K562 (cell line): Measurements from ENCODE around the gene C8A. TPM values are rescaled to one million over a fixed set of nuclear protein-coding genes. Genes with fewer than 3 reads are reported as not detected.

Experiments
- ATAC-seq: fragments of 200-7000 bp; cut with Tn5 transposase; 3 replicates; pipeline ENCODE4 v1.9.1; 2020; ENCODE audit warnings: moderate library complexity
- BruUV-seq: library from RNA; stranded (reverse); fragments of 400-500 nt; replicated peaks from 2 replicates; lab custom pipeline; 2021; lab: Mats Ljungman, UMichigan
- CTCF ChIA-PET: fragments of 300-600 bp; formaldehyde crosslinking; extraction: SDS; loops from one replicate; lab custom pipeline; 2021; ENCODE audit warnings: low intra/inter-chr PET ratio; lab: Yijun Ruan, JAX
- POLR2A ChIA-PET: fragments of 300-600, 350-650 bp; sonication (Branson Sonifier 250); formaldehyde crosslinking; extraction: SDS; loops from one replicate; lab custom pipeline; 2021; ENCODE audit warnings: antibody characterized with exemption, inconsistent platforms; lab: Yijun Ruan, JAX
- DNase-seq, 4 experiments: peaks; one replicate each; pipeline versions ENCODE4 v3.0.0 to v3.0.0-alpha.2; 2011 to 2018; ENCODE audit warnings: low spot score in 3 of 4, mixed read lengths in 3 of 4; ENCODE audit errors: extremely low read depth in 1 of 4
- FAIRE-seq: peaks from 2 replicates; lab custom pipeline; 2011; peaks lifted over from hg19 to GRCh38; lab: Jason Lieb, UNC
- H2AFZ ChIP-seq: 2 replicates; pipeline ENCODE4 v1.6.0; 2011; ENCODE audit warnings: low read depth, low read length, control low read depth, inconsistent platforms
- H3K27ac ChIP-seq: fragments of 200-600 bp; 3 replicates; pipeline ENCODE4 v1.8.0; 2011; ENCODE audit warnings: low read depth, mild to moderate bottlenecking, control low read depth, inconsistent platforms, low read length, moderate library complexity, mixed read lengths; ENCODE audit errors: extremely low read depth
- H3K27me3 ChIP-seq, 2 experiments: fragments of 300-600 bp in 1 of 2; 2 replicates in 1 of 2; 3 replicates in 1 of 2; pipeline versions ENCODE4 v1.6.0 to v1.8.0; 2011; ENCODE audit warnings: inconsistent platforms in 2 of 2, low read length in 2 of 2, mild to moderate bottlenecking in 1 of 2, mixed read lengths in 1 of 2, moderate library complexity in 1 of 2; ENCODE audit not compliant: control insufficient read depth in 2 of 2, insufficient read depth in 2 of 2
- H3K36me3 ChIP-seq: fragments of 300-600 bp; 3 replicates; pipeline ENCODE4 v1.8.0; 2011; ENCODE audit warnings: mild to moderate bottlenecking, low read length, inconsistent platforms; ENCODE audit not compliant: control insufficient read depth, insufficient read depth
- H3K4me1 ChIP-seq, 2 experiments: fragments of 200-600 bp in 1 of 2; replicated peaks in 1 of 2; 2 replicates in 1 of 2; 3 replicates in 1 of 2; pipeline versions ENCODE4 v1.5.1 to v1.8.0; 2011; ENCODE audit warnings: inconsistent platforms in 2 of 2, low read length in 2 of 2, mild to moderate bottlenecking in 1 of 2, mixed read lengths in 1 of 2, moderate library complexity in 1 of 2; ENCODE audit not compliant: control insufficient read depth in 2 of 2, insufficient read depth in 2 of 2
- H3K4me2 ChIP-seq: 2 replicates; pipeline ENCODE4 v1.6.1; 2011; ENCODE audit warnings: low read length, control low read depth, inconsistent platforms, mixed read lengths; ENCODE audit not compliant: insufficient read depth
- H3K4me3 ChIP-seq: fragments of 200-600 bp; sonication (generic), shearing (Covaris generic); 2 replicates; pipeline ENCODE4 v1.5.1; 2016; ENCODE audit warnings: control low read depth, inconsistent platforms
- H3K79me2 ChIP-seq: fragments of 200-600 bp; 3 replicates; pipeline ENCODE4 v1.8.0; 2011; ENCODE audit warnings: low read length, inconsistent platforms; ENCODE audit not compliant: control insufficient read depth, insufficient read depth
- H3K9ac ChIP-seq, 2 experiments: 2 replicates each; pipeline versions ENCODE4 v1.6.0 to v1.6.1; 2011; ENCODE audit warnings: low read depth in 2 of 2, low read length in 2 of 2, control low read depth in 1 of 2, inconsistent platforms in 1 of 2, mild to moderate bottlenecking in 1 of 2, mixed read lengths in 1 of 2; ENCODE audit not compliant: insufficient read depth in 1 of 2
- H3K9me1 ChIP-seq: one replicate; pipeline ENCODE4 v1.6.0; 2011; ENCODE audit warnings: inconsistent platforms, mild to moderate bottlenecking, low read length, moderate library complexity; ENCODE audit not compliant: control insufficient read depth, insufficient read depth
- H3K9me3 ChIP-seq: replicated peaks from 2 replicates; pipeline ENCODE4 v1.5.1; 2011; ENCODE audit warnings: low read depth, low read length, inconsistent platforms; ENCODE audit not compliant: control insufficient read depth, insufficient read depth
- H4K20me1 ChIP-seq: replicated peaks from 2 replicates; pipeline ENCODE4 v1.6.1; 2011; ENCODE audit warnings: low read length, inconsistent platforms, mixed read lengths; ENCODE audit not compliant: control insufficient read depth, insufficient read depth
- CTCF ChIP-seq, 3 experiments: IDR thresholded peaks in 2 of 3; conservative IDR thresholded peaks in 1 of 3; 2 replicates each; pipeline ENCODE4 v1.5.1; 2011 to 2012; ENCODE audit warnings: low read length in 3 of 3, mild to moderate bottlenecking in 3 of 3, control low read depth in 2 of 3, improper control_type of control experiment in 1 of 3, inconsistent platforms in 1 of 3, low read depth in 1 of 3, mixed read lengths in 1 of 3, moderate library complexity in 1 of 3; ENCODE audit not compliant: insufficient read depth in 2 of 3
- IRF9 ChIP-seq: fragments of 450-650 bp; IDR thresholded peaks from 2 replicates; pipeline ENCODE4 v1.6.1; 2016; ENCODE audit warnings: missing biosample characterization, missing genetic modification characterization
- POU5F1 ChIP-seq: fragments of 150-350 bp; IDR thresholded peaks from 2 replicates; pipeline ENCODE4 v1.6.1; 2014; ENCODE audit warnings: borderline replicate concordance, low read length, low read depth, mild to moderate bottlenecking; ENCODE audit not compliant: partially characterized antibody
- WGBS: fragments of 100-300 bp; shearing (Covaris generic); methylation state at CpG from one replicate; pipeline ENCODE4 v1.1.6; 2016; ENCODE audit warnings: low coverage, mixed read lengths; ENCODE audit not compliant: insufficient coverage; ENCODE audit errors: missing lambda C conversion rate; 5-methylcytosine and 5-hydroxymethylcytosine counted together
- in situ Hi-C: fragments of 300-500 bp; cut with MboI; formaldehyde crosslinking; loops from 4 replicates; pipeline ENCODE4 v1.15.0; 2018; ENCODE audit warnings: inconsistent platforms, mixed read lengths
- intact Hi-C: fragments of 100-400 bp; cut with micrococcal nuclease; formaldehyde crosslinking; loops from 2 replicates; pipeline ENCODE4 v1.14.2; 2022
- polyA plus RNA-seq, 8 experiments: library from polyadenylated mRNA; depleted of rRNA in 4 of 8; stranded (reverse) in 5 of 8; unstranded in 3 of 8; fragments of >200 nt; fragmentation: Nextera tagmentation in 2 of 8; fragmentation: Illumina TruSeq in 1 of 8; extraction: Ambion mirVana in 2 of 8; extraction: Trizol in 1 of 8; gene quantifications; 2 replicates each; pipeline versions ENCODE4 v1.2.1 to v1.2.3, GENCODE V29; 2011 to 2014; ENCODE audit warnings: inconsistent platforms in 1 of 8, missing spikeins in 1 of 8
- total RNA-seq, 7 experiments: library from RNA; depleted of rRNA in 6 of 7; stranded (reverse); fragments of >200 nt in 6 of 7; fragmentation: Illumina TruSeq in 2 of 7; extraction: Trizol in 2 of 7; gene quantifications; 2 replicates each; pipeline versions ENCODE4 v1.2.1 to v1.2.3, GENCODE V29; 2011 to 2021; ENCODE audit warnings: low replicate concordance in 1 of 7

The C8A gene
- total and polyA plus RNA-seq, 9 of the 15 experiments (the other 6 are each of a cell fraction or from before 2014, with no cell fraction given), result 0.09 TPM; not detected in 8

- no peaks in the 10 kb centered on the region for H3K4me1 ChIP-seq
- FAIRE-seq (no peak), DNase-seq (no peak), ATAC-seq (no peak)
- H3K4me3 ChIP-seq, result no peak overlapping the region
- intact Hi-C loops, result no loop called here
- no peak overlapping the region for H2AFZ ChIP-seq
- 0% methylated on average over 3 of the region's 3 CpGs for WGBS
- in situ Hi-C loops, result no loop called here
- no peaks in the 10 kb centered on the region for H3K79me2 ChIP-seq
- no peaks in the 10 kb centered on the region for H3K9me1 ChIP-seq
- H3K27ac ChIP-seq, result no peak overlapping the region
- ChIA-PET POLR2A (no interaction called here), CTCF (no interaction called here)
- no peak overlapping the region for H3K9ac ChIP-seq
- H3K4me2 ChIP-seq, result no peak overlapping the region
- BruUV-seq, result no TSS peak
- H3K9me3 ChIP-seq, result no peaks in the 10 kb centered on the region
- no peaks in the 10 kb centered on the region for H3K27me3 ChIP-seq
- no peaks in the 10 kb centered on the region for H4K20me1 ChIP-seq
- no peak for TF ChIP-seq IRF9 (tag)
- TF ChIP-seq POU5F1, result no peak
- TF ChIP-seq CTCF (IDR thresholded peaks at IDR 0.05 in 2 of 3, conservative IDR thresholded peaks at IDR 0.05 in 1 of 3; ENCODE audit: insufficient read depth in 2 of 3, low read depth in 1 of 3, low read length in 3 of 3), result no peak
- no peaks in the 10 kb centered on the region for H3K36me3 ChIP-seq
Observed at GRCh38 chr1:56806804-56807203, 47.8 kb upstream of the C8A start.
